DND-41 (cell line): ENCODE data around the gene CHID1.

ENCODE experiments used
- ATAC-seq: fragments of 200-7000 bp; cut with Tn5 transposase; 3 replicates; pipeline ENCODE4 v1.9.1; 2021; ENCODE audit warnings: low read depth; ENCODE audit not compliant: insufficient read depth
- DNase-seq: peaks from one replicate; pipeline ENCODE4 v3.0.0-alpha.2; 2020
- H2AFZ ChIP-seq: 2 replicates; pipeline ENCODE4 v1.6.0; 2012; ENCODE audit warnings: low read depth, low read length
- H3K27ac ChIP-seq: 2 replicates; pipeline ENCODE4 v1.5.1; 2012; ENCODE audit warnings: low read length, inconsistent platforms
- H3K27me3 ChIP-seq: fragments of 200-600 bp; sonication (generic); 2 replicates; pipeline ENCODE4 v1.6.0; 2012; ENCODE audit warnings: low read length, mild to moderate bottlenecking, inconsistent platforms; ENCODE audit not compliant: insufficient read depth, poor library complexity
- H3K36me3 ChIP-seq: 2 replicates; pipeline ENCODE4 v1.5.1; 2012; ENCODE audit warnings: low read length, inconsistent platforms; ENCODE audit not compliant: insufficient read depth
- H3K4me1 ChIP-seq: 2 replicates; pipeline ENCODE4 v1.5.1; 2012; ENCODE audit warnings: mild to moderate bottlenecking, low read length; ENCODE audit not compliant: insufficient read depth
- H3K4me2 ChIP-seq: 2 replicates; pipeline ENCODE4 v1.6.0; 2012; ENCODE audit warnings: mild to moderate bottlenecking, moderate library complexity, low read length, inconsistent platforms; ENCODE audit not compliant: insufficient read depth
- H3K4me3 ChIP-seq, 2 experiments: fragments of 200-600 bp in 1 of 2; shearing (Covaris generic) in 1 of 2; 2 replicates each; pipeline ENCODE4 v1.5.1; 2012 to 2016; ENCODE audit warnings: inconsistent platforms in 2 of 2, low read length in 2 of 2, mild to moderate bottlenecking in 2 of 2, low read depth in 1 of 2, moderate library complexity in 1 of 2
- H3K79me2 ChIP-seq: 2 replicates; pipeline ENCODE4 v1.6.0; 2012; ENCODE audit warnings: low read length, inconsistent platforms; ENCODE audit not compliant: insufficient read depth
- H3K9ac ChIP-seq: 2 replicates; pipeline ENCODE4 v1.6.0; 2012; ENCODE audit warnings: low read depth, mild to moderate bottlenecking, inconsistent platforms, low read length, moderate library complexity
- H3K9me3 ChIP-seq: 2 replicates; pipeline ENCODE4 v1.5.1; 2012; ENCODE audit warnings: low read length, moderate library complexity, mild to moderate bottlenecking, inconsistent platforms; ENCODE audit not compliant: insufficient read depth, severe bottlenecking
- H4K20me1 ChIP-seq: 2 replicates; pipeline ENCODE4 v1.6.0; 2012; ENCODE audit warnings: low read length; ENCODE audit not compliant: insufficient read depth
- EZH2 ChIP-seq: IDR thresholded peaks from 3 replicates; pipeline ENCODE4 v1.6.1; 2012; ENCODE audit warnings: borderline replicate concordance, low read depth, mild to moderate bottlenecking, moderate library complexity, low read length, inconsistent platforms; ENCODE audit not compliant: severe bottlenecking
- TF ChIP-seq, protein P1 (sequence below): IDR thresholded peaks from 2 replicates; pipeline ENCODE4 v1.5.1; 2012; ENCODE audit warnings: borderline replicate concordance, low read length, moderate library complexity, mild to moderate bottlenecking; ENCODE audit not compliant: poor library complexity, severe bottlenecking; ENCODE audit errors: extremely low read depth

Gene CHID1

DNA sequence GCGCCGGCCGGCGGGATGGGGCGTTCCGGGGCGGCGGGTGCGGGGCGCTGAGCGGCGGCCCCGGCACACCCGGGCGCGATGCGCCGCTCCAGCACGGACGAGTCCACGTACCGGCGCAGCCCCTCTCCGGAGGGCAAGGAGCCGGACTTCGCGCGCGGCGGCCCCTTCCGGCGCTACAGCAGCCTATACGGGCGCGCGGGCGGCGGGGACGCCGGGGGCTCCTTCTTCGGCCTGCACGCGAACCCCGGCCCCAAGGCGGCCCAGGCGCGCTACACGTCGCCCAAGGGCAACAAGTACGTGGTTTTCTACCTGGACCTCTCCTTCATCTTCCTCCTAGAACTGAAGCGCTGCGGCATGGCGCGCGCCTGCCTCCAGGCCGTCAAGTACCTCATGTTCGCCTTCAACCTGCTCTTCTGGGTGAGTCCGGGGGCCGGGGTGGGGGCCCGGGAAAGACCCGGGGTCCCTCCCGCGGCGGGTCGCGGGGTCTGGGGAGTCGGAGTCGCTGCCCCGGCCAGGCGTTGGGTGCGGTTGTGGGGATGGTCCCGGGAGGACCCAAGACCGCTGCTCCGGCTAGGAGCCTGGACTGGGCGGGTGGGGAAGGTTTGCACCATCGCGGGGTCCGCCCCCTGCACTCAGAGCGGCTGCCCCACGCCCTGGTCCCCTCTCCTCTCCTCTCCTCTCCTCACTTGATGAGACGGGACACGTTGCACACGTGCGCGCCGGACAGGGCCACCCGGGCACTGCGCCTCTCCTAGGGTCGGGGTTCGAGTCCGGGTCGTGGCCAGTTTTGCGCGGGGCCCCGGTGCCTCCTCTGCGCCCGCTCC, 60.4 kb downstream of the CHID1 start:
- H3K79me2 ChIP-seq, result no peaks in the 10 kb centered on the region
- ATAC-seq (no peak), DNase-seq (no peak)
- no peaks in the 10 kb centered on the region for H3K9me3 ChIP-seq
- no peaks in the 10 kb centered on the region for H3K36me3 ChIP-seq
- peaks cover 10% of the 10 kb centered on the region for H4K20me1 ChIP-seq
- H3K9ac ChIP-seq, result no peak overlapping the region
- no peak overlapping the region for H3K4me3 ChIP-seq
- no peak for TF ChIP-seq EZH2
- TF ChIP-seq, protein P1, sequence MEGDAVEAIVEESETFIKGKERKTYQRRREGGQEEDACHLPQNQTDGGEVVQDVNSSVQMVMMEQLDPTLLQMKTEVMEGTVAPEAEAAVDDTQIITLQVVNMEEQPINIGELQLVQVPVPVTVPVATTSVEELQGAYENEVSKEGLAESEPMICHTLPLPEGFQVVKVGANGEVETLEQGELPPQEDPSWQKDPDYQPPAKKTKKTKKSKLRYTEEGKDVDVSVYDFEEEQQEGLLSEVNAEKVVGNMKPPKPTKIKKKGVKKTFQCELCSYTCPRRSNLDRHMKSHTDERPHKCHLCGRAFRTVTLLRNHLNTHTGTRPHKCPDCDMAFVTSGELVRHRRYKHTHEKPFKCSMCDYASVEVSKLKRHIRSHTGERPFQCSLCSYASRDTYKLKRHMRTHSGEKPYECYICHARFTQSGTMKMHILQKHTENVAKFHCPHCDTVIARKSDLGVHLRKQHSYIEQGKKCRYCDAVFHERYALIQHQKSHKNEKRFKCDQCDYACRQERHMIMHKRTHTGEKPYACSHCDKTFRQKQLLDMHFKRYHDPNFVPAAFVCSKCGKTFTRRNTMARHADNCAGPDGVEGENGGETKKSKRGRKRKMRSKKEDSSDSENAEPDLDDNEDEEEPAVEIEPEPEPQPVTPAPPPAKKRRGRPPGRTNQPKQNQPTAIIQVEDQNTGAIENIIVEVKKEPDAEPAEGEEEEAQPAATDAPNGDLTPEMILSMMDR, result no peak
- H3K27ac ChIP-seq, result no peak overlapping the region
- H2AFZ ChIP-seq, result no peak overlapping the region
- H3K4me1 ChIP-seq, result peaks cover 3% of the 10 kb centered on the region; the same call in 1 of the 2 replicates
- no peak overlapping the region for H3K4me2 ChIP-seq
- H3K27me3 ChIP-seq, result no peaks in the 10 kb centered on the region

- TF ChIP-seq EZH2, result no peak
- TF ChIP-seq, protein P1, result no peak
- Histone ChIP-seq H3K79me2 (no peaks in the 10 kb centered on the region), H3K4me2 (no peak overlapping the region), H3K4me1 (peaks cover 12% of the 10 kb centered on the region), H3K9me3 (no peaks in the 10 kb centered on the region), H2AFZ (no peak overlapping the region), H4K20me1 (peaks cover 10% of the 10 kb centered on the region), H3K9ac (no peak overlapping the region), H3K27me3 (no peaks in the 10 kb centered on the region), H3K27ac (no peak overlapping the region), H3K36me3 (no peaks in the 10 kb centered on the region), H3K4me3 (no peak overlapping the region)
- ATAC-seq, result no peak
- no peak for DNase-seq
Observed at GRCh38 chr11:849104-849824, 61.3 kb downstream of the CHID1 start.

DNA sequence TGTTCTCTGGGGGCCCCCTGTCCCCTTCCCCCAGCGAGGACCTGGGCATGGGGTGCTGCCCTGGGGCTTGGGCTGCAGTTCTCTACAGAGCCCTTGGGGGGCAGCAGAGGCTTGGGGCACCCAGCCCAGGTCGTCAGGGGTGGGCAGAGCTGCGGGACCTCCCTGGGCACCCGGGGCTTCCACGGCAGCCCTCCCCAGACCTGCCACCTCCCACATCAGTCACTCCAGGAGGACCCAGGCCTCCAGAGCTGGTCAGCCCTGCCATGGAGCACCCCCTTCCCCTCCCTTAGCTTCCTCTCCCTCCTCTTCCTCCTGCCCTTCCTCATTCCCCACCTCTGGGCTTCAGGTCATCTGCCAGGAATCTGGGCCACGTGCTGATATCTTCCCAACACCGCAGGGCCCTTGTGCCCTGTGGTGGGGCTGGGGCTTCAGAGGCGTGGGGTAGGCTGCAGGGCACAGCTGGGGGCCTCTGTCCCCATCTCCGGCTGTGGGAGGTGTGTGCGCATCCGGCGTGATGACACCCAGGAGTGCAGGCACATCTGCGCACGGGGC, 62.2 kb downstream of the CHID1 start:
- H3K36me3 ChIP-seq, result no peaks in the 10 kb centered on the region
- TF ChIP-seq, protein P1, result peak; percentile 91
- TF ChIP-seq EZH2, result no peak
- no peak overlapping the region for H2AFZ ChIP-seq
- DNase-seq, result peak; percentile 61
- no peaks in the 10 kb centered on the region for H3K9me3 ChIP-seq
- peaks cover 12% of the 10 kb centered on the region for H4K20me1 ChIP-seq
- H3K4me1 ChIP-seq, result peaks cover 19% of the 10 kb centered on the region
- no peaks in the 10 kb centered on the region for H3K79me2 ChIP-seq
- no peak overlapping the region for H3K4me3 ChIP-seq
- H3K27me3 ChIP-seq, result no peaks in the 10 kb centered on the region
- no peak overlapping the region for H3K4me2 ChIP-seq
- H3K9ac ChIP-seq, result no peak overlapping the region
- ATAC-seq, result peak; percentile 72
- H3K27ac ChIP-seq, result no peak overlapping the region
